K562 (cell line): Measurements from ENCODE around the gene DSE. TPM values are rescaled to one million over a fixed set of nuclear protein-coding genes. Genes with fewer than 3 reads are reported as not detected.

Source experiments
- ATAC-seq: fragments of 200-7000 bp; cut with Tn5 transposase; 3 replicates; pipeline ENCODE4 v1.9.1; 2020; ENCODE audit warnings: moderate library complexity
- BruUV-seq: library from RNA; stranded (reverse); fragments of 400-500 nt; replicated peaks from 2 replicates; lab custom pipeline; 2021; lab: Mats Ljungman, UMichigan
- CTCF ChIA-PET: fragments of 300-600 bp; formaldehyde crosslinking; extraction: SDS; loops from one replicate; lab custom pipeline; 2021; ENCODE audit warnings: low intra/inter-chr PET ratio; lab: Yijun Ruan, JAX
- POLR2A ChIA-PET: fragments of 300-600, 350-650 bp; sonication (Branson Sonifier 250); formaldehyde crosslinking; extraction: SDS; loops from one replicate; lab custom pipeline; 2021; ENCODE audit warnings: antibody characterized with exemption, inconsistent platforms; lab: Yijun Ruan, JAX
- DNase-seq, 4 experiments: peaks; one replicate each; pipeline versions ENCODE4 v3.0.0 to v3.0.0-alpha.2; 2011 to 2018; ENCODE audit warnings: low spot score in 3 of 4, mixed read lengths in 3 of 4; ENCODE audit errors: extremely low read depth in 1 of 4
- FAIRE-seq: peaks from 2 replicates; lab custom pipeline; 2011; peaks lifted over from hg19 to GRCh38; lab: Jason Lieb, UNC
- H2AFZ ChIP-seq: 2 replicates; pipeline ENCODE4 v1.6.0; 2011; ENCODE audit warnings: low read depth, low read length, control low read depth, inconsistent platforms
- H3K27ac ChIP-seq: fragments of 200-600 bp; 3 replicates; pipeline ENCODE4 v1.8.0; 2011; ENCODE audit warnings: low read depth, mild to moderate bottlenecking, control low read depth, inconsistent platforms, low read length, moderate library complexity, mixed read lengths; ENCODE audit errors: extremely low read depth
- H3K27me3 ChIP-seq, 2 experiments: fragments of 300-600 bp in 1 of 2; 2 replicates in 1 of 2; 3 replicates in 1 of 2; pipeline versions ENCODE4 v1.6.0 to v1.8.0; 2011; ENCODE audit warnings: inconsistent platforms in 2 of 2, low read length in 2 of 2, mild to moderate bottlenecking in 1 of 2, mixed read lengths in 1 of 2, moderate library complexity in 1 of 2; ENCODE audit not compliant: control insufficient read depth in 2 of 2, insufficient read depth in 2 of 2
- H3K36me3 ChIP-seq: fragments of 300-600 bp; 3 replicates; pipeline ENCODE4 v1.8.0; 2011; ENCODE audit warnings: mild to moderate bottlenecking, low read length, inconsistent platforms; ENCODE audit not compliant: control insufficient read depth, insufficient read depth
- H3K4me1 ChIP-seq, 2 experiments: fragments of 200-600 bp in 1 of 2; replicated peaks in 1 of 2; 2 replicates in 1 of 2; 3 replicates in 1 of 2; pipeline versions ENCODE4 v1.5.1 to v1.8.0; 2011; ENCODE audit warnings: inconsistent platforms in 2 of 2, low read length in 2 of 2, mild to moderate bottlenecking in 1 of 2, mixed read lengths in 1 of 2, moderate library complexity in 1 of 2; ENCODE audit not compliant: control insufficient read depth in 2 of 2, insufficient read depth in 2 of 2
- H3K4me2 ChIP-seq: 2 replicates; pipeline ENCODE4 v1.6.1; 2011; ENCODE audit warnings: low read length, control low read depth, inconsistent platforms, mixed read lengths; ENCODE audit not compliant: insufficient read depth
- H3K4me3 ChIP-seq: fragments of 200-600 bp; sonication (generic), shearing (Covaris generic); 2 replicates; pipeline ENCODE4 v1.5.1; 2016; ENCODE audit warnings: control low read depth, inconsistent platforms
- H3K79me2 ChIP-seq: fragments of 200-600 bp; 3 replicates; pipeline ENCODE4 v1.8.0; 2011; ENCODE audit warnings: low read length, inconsistent platforms; ENCODE audit not compliant: control insufficient read depth, insufficient read depth
- H3K9ac ChIP-seq, 2 experiments: 2 replicates each; pipeline versions ENCODE4 v1.6.0 to v1.6.1; 2011; ENCODE audit warnings: low read depth in 2 of 2, low read length in 2 of 2, control low read depth in 1 of 2, inconsistent platforms in 1 of 2, mild to moderate bottlenecking in 1 of 2, mixed read lengths in 1 of 2; ENCODE audit not compliant: insufficient read depth in 1 of 2
- H3K9me1 ChIP-seq: one replicate; pipeline ENCODE4 v1.6.0; 2011; ENCODE audit warnings: inconsistent platforms, mild to moderate bottlenecking, low read length, moderate library complexity; ENCODE audit not compliant: control insufficient read depth, insufficient read depth
- H3K9me3 ChIP-seq: replicated peaks from 2 replicates; pipeline ENCODE4 v1.5.1; 2011; ENCODE audit warnings: low read depth, low read length, inconsistent platforms; ENCODE audit not compliant: control insufficient read depth, insufficient read depth
- H4K20me1 ChIP-seq: replicated peaks from 2 replicates; pipeline ENCODE4 v1.6.1; 2011; ENCODE audit warnings: low read length, inconsistent platforms, mixed read lengths; ENCODE audit not compliant: control insufficient read depth, insufficient read depth
- CHD1 ChIP-seq: fragments of 200-600 bp; sonication (generic); IDR thresholded peaks from one replicate; pipeline ENCODE4 v1.6.1; 2012; ENCODE audit warnings: mild to moderate bottlenecking, moderate library complexity, low read length, inconsistent platforms
- CXXC5 ChIP-seq: fragments of 250-450 bp; sonication (Bioruptor Pico); IDR thresholded peaks from 2 replicates; pipeline ENCODE4 v1.8.0; 2022; ENCODE audit warnings: inconsistent platforms, mild to moderate bottlenecking, moderate library complexity
- ELF1 ChIP-seq: fragments of 200-800 bp; sonication (Bioruptor generic); IDR thresholded peaks from 2 replicates; pipeline ENCODE4 v1.6.1; 2016; ENCODE audit warnings: missing genetic modification characterization, missing compliant biosample characterization
- HDAC6 ChIP-seq: IDR thresholded peaks from 2 replicates; pipeline ENCODE4 v1.6.1; 2012; ENCODE audit warnings: low read depth, mild to moderate bottlenecking, control low read depth, inconsistent platforms, low read length, moderate library complexity
- MEF2A ChIP-seq: IDR thresholded peaks from 2 replicates; pipeline ENCODE4 v1.6.1; 2011; ENCODE audit warnings: low read depth, mild to moderate bottlenecking, low read length, moderate library complexity; ENCODE audit not compliant: control insufficient read depth
- NCOA4 ChIP-seq: fragments of 450-650 bp; IDR thresholded peaks from 2 replicates; pipeline ENCODE4 v1.6.1; 2018; ENCODE audit warnings: mild to moderate bottlenecking; ENCODE audit not compliant: partially characterized antibody
- SREBF1 ChIP-seq: fragments of 150-350 bp; IDR thresholded peaks from 2 replicates; pipeline ENCODE4 v1.6.1; 2014; ENCODE audit warnings: antibody characterized with exemption, low read depth, low read length, borderline replicate concordance
- ZBTB9 ChIP-seq: fragments of 450-650 bp; formaldehyde crosslinking; IDR thresholded peaks from 2 replicates; pipeline ENCODE4 v1.4.0; 2020; ENCODE audit warnings: mild to moderate bottlenecking, moderate library complexity
- ZNF507 ChIP-seq: conservative IDR thresholded peaks from 2 replicates; pipeline ENCODE4 v1.6.1; 2017; ENCODE audit warnings: missing genetic modification characterization, missing compliant biosample characterization
- WGBS: fragments of 100-300 bp; shearing (Covaris generic); methylation state at CpG from one replicate; pipeline ENCODE4 v1.1.6; 2016; ENCODE audit warnings: low coverage, mixed read lengths; ENCODE audit not compliant: insufficient coverage; ENCODE audit errors: missing lambda C conversion rate; 5-methylcytosine and 5-hydroxymethylcytosine counted together
- in situ Hi-C: fragments of 300-500 bp; cut with MboI; formaldehyde crosslinking; loops from 4 replicates; pipeline ENCODE4 v1.15.0; 2018; ENCODE audit warnings: inconsistent platforms, mixed read lengths
- intact Hi-C: fragments of 100-400 bp; cut with micrococcal nuclease; formaldehyde crosslinking; loops from 2 replicates; pipeline ENCODE4 v1.14.2; 2022
- polyA plus RNA-seq, 8 experiments: library from polyadenylated mRNA; depleted of rRNA in 4 of 8; stranded (reverse) in 5 of 8; unstranded in 3 of 8; fragments of >200 nt; fragmentation: Nextera tagmentation in 2 of 8; fragmentation: Illumina TruSeq in 1 of 8; extraction: Ambion mirVana in 2 of 8; extraction: Trizol in 1 of 8; gene quantifications; 2 replicates each; pipeline versions ENCODE4 v1.2.1 to v1.2.3, GENCODE V29; 2011 to 2014; ENCODE audit warnings: inconsistent platforms in 1 of 8, missing spikeins in 1 of 8
- total RNA-seq, 7 experiments: library from RNA; depleted of rRNA in 6 of 7; stranded (reverse); fragments of >200 nt in 6 of 7; fragmentation: Illumina TruSeq in 2 of 7; extraction: Trizol in 2 of 7; gene quantifications; 2 replicates each; pipeline versions ENCODE4 v1.2.1 to v1.2.3, GENCODE V29; 2011 to 2021; ENCODE audit warnings: low replicate concordance in 1 of 7
- TF ChIP-seq, protein P1 (sequence below): fragments of 250-450 bp; sonication (Bioruptor Pico); IDR thresholded peaks from 2 replicates; pipeline ENCODE4 v1.8.0; 2022; ENCODE audit warnings: moderate library complexity, mild to moderate bottlenecking, inconsistent platforms

Gene DSE
- total and polyA plus RNA-seq, 9 of the 15 experiments (the other 6 are each of a cell fraction or from before 2014, with no cell fraction given), result 0.49 to 1.7 (median 0.79) TPM

GRCh38 chr6:116408491-116408890 is 37.7 kb downstream of the DSE start:
- Histone ChIP-seq H3K36me3 (no peaks in the 10 kb centered on the region), H2AFZ (no peak overlapping the region), H3K9me1 (no peaks in the 10 kb centered on the region), H3K27me3 (no peaks in the 10 kb centered on the region; a peak in 1 of 5 replicates), H3K9me3 (no peaks in the 10 kb centered on the region), H3K79me2 (no peaks in the 10 kb centered on the region), H3K27ac (no peak overlapping the region), H3K4me1 (peaks cover 2 to 9% of the 10 kb centered on the region in 2 experiments; a peak in 2 of 5 replicates), H4K20me1 (no peaks in the 10 kb centered on the region), H3K9ac (no peak overlapping the region), H3K4me3 (no peak overlapping the region), H3K4me2 (no peak overlapping the region; the same call in 1 of the 2 replicates)
- no peak for DNase-seq
- ChIA-PET CTCF (no interaction called here), POLR2A (interaction anchor here (1.7 kb wide), 1 partner anchor 13 kb away, joined by 5 read pairs; no protein-coding TSS in a partner anchor)
- no peak for FAIRE-seq
- intact Hi-C loops, result no loop called here
- no peak for TF ChIP-seq MEF2A
- no peak for TF ChIP-seq ELF1 (tag)
- TF ChIP-seq NCOA4, result no peak
- TF ChIP-seq CXXC5 (CRISPR knock-in tag), result no peak
- no peak for TF ChIP-seq CHD1
- TF ChIP-seq ZNF507 (tag), result no peak
- TF ChIP-seq ZBTB9 (CRISPR knock-in tag), result no peak
- TF ChIP-seq, protein P1, sequence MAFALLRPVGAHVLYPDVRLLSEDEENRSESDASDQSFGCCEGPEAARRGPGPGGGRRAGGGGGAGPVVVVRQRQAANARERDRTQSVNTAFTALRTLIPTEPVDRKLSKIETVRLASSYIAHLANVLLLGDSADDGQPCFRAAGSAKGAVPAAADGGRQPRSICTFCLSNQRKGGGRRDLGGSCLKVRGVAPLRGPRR (CRISPR knock-in tag), result no peak
- TF ChIP-seq HDAC6, result no peak
- TF ChIP-seq SREBF1, result no peak
- 8% methylated on average over 4 of the region's 4 CpGs for WGBS
- ATAC-seq, result no peak
- BruUV-seq, result no TSS peak
- in situ Hi-C loops, result no loop called here
